Posterior cingulate gyrus (tissue), 11 donors: ENCODE data around the gene MAD1L1.

Source experiments
- DNase-seq, 10 donors: peaks; one replicate each; pipeline versions ENCODE4 v3.0.0 to v3.0.0-alpha.2; 2020 to 2021; ENCODE audit warnings: mixed read lengths in 3 of 10
- intact Hi-C: fragments of 100-400 bp; cut with DNase I; formaldehyde crosslinking; loops from one replicate; pipeline ENCODE4 v1.15.1; 2023

MAD1L1 gene

GRCh38 chr7:2220954-2221353 lies 11.8 kb downstream of the MAD1L1 start:
- DNase-seq: no peak
- intact Hi-C loops: no loop called here

- DNase-seq: no peak
- intact Hi-C loops: no loop called here
Observed at GRCh38 chr7:2220506-2220905, 12.2 kb downstream of the MAD1L1 start.

GRCh38 chr7:2220030-2220429 lies 12.7 kb downstream of the MAD1L1 start:
- intact Hi-C loops: no loop called here
- DNase-seq: no peak

DNA sequence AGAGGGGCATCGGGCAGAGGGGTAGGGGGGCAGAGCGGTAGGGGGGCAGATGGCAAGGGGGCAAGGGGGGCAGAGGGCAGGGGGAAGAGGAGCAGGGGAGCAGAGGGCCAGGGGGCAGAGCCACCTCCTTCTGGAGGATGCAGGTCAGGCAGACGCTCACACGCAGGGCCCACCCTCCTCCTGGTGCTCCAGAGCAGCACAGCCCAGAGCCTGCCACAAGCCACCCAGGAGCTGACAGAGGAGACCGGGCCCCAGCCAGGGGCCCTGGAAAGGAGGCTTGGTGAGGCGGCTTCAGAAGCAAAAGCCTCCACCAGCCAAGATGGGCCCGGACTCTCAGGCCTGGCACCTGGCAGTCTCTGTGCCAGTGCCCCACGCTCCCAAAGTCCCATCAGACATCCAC lies 13.1 kb downstream of the MAD1L1 start:
- no peak for DNase-seq
- intact Hi-C loops: no loop called here

DNA sequence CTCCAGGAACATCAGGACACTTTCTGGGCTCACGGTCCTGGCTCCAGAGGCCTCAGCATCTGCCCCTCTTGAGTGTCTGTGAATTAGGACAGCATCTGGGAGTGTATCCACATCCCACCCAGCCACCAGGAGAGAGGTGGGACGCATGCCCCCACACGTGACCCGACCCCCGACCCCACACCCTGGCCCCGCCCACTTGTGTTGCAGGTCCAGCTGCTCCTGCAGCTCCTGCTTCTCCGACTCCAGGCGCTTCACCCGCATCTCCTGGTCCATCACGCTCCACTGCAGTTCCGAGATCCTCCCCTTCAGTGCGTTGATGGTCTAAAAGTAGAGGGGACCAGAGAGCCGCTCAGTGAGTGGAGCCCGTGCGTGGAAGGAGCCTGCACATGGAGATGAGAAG lies 13.6 kb downstream of the MAD1L1 start:
- peak in 1 of 10 donors; percentile 64 for DNase-seq
- intact Hi-C loops: no loop called here

DNA sequence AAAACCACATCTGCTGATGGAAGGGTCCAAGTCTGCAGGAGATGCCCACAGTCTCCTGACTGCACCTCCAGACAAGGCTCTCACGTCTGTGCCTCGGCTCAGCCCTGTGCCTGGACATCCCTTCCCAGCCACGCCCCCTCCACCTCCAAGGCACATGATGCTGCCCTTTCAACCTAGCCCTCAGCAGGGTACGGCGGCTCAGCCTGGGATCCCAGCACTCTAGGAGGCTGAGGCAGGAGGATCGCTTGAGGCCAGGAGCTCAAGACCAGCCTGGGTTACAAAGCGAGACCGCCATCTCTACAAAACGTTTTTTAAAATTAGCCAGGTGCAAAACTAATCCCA lies 14.3 kb downstream of the MAD1L1 start:
- DNase-seq: peak in 1 of 10 donors; percentile 76
- intact Hi-C loops: no loop called here

- intact Hi-C loops: no loop called here
- peak in 1 of 10 donors; percentile 50 for DNase-seq
Observed at GRCh38 chr7:2217716-2218443, 14.9 kb downstream of the MAD1L1 start.

DNA sequence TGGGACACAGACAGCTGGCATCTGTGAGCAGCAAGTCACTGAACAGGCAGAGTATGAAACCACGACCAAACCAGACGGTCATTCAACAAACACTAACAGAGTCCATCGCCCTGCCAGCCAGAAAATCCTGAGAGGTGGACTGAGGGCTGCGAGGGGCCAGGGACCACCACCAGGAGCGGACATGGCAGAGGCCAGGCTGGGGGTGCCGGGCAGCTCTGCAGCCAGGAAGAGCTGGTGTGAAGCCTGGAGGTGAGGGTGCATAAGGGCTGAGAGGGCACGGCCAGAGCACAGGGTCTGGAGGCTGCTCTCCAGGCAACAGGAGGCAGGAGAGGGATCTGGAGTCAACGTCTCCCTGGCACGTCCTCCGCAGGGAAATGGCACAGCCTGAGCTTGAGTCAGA lies 15.5 kb downstream of the MAD1L1 start:
- DNase-seq: peak in 2 of 10 donors; percentile 23 to 52
- intact Hi-C loops: no loop called here

DNA sequence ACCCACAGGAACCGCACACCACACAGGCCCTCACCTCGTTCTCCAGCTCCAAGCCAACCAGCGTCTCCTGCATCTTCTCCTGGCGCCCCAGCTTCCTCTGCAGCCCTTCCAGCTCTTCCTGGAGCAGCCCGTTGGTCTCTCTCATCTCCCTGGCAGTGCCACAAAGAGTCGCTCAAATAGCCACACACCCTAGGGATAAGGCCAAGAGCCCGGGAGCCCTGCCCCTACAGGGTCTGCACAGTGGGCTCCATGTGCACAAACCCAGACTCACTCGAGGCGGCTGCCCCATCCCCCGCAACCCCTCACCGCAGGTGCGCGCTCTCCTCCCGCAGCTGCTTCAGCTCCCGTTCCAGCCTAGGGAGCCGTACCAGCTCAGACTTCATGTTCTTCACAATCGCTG lies 16.9 kb downstream of the MAD1L1 start:
- intact Hi-C loops: no loop called here

DNA sequence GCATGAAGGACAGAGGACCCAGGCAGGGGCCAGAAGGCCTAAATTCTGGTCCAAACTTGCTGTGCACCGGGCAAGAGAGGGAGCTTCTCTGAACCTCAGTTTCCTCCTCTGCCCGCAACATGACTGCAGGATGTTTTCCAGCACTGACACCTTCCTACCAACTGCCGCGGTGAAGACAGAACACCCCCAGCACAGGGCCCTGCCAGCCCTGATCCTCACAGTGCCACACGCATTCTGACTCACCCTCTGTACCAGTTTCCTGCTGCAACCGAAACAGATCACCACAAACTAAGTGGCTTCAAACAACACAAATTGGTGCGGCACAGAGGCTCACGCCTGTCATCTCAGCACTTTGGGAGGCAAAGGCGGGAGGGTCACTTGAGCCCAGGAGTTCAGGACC lies 18.1 kb downstream of the MAD1L1 start:
- intact Hi-C loops: no loop called here
- peak in 4 of 10 donors; percentile 51 to 88 (median 81) for DNase-seq

More for the DNA sequence above, 16.9 kb downstream of the MAD1L1 start:
- peak in 1 of 10 donors; percentile 59 for DNase-seq

DNA sequence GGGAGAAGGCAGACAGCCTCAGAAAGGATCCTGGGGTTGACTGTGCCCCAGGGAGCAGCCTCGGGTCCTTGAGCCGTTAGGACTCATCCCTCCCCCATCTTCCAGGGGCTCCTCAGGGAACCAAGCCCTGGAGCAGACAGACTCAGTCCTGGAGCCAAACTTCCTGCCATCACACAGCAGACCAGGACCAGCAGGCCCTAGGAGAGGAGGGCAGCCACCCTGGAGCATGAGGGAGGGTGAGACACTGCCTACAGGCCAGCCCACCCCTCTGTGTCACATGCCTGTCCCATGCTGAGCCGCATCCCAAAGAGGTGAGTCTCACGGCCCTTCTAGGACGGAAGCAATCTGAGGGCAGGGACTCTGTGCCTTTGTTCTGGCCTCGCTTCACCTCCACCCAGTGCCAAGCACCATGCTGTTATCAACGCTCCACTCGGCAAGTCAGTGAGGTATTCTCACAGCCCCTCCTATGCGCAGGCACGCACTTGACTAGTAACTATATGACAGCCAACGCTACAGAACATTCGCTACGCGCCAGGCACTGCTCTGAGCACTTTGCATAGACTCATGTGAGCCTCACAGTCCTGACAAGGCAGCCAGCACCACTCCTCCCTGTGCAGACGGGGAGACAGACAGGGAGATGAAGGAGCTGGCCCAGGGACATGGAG lies 19.1 kb downstream of the MAD1L1 start:
- DNase-seq: peak in 4 of 10 donors; percentile 25 to 71 (median 56)
- intact Hi-C loops: no loop called here

DNA sequence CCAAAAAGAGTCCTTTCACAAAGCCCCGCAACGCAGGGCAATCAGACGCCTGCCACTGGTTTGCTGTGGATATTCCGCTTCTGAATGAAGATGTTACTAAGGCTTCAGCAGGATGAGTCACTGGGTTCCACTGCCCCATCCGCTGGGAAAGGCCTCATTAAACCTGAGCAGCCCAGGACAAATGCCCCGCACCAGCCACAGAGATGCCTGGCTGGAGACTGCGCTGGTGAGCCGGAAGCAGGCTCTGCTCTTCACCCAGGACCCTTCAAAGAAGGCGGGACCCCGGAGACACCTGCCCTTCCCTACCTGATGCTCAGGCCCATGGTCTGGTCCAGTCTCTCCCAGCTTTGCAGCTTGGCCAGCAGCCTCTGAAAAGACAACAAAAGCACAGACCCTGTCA lies 19.8 kb downstream of the MAD1L1 start:
- intact Hi-C loops: no loop called here

GRCh38 chr7:2211926-2212325 lies 20.8 kb downstream of the MAD1L1 start:
- peak in 4 of 10 donors; percentile 25 to 72 (median 61) for DNase-seq
- intact Hi-C loops: no loop called here

More for the DNA sequence above, 19.8 kb downstream of the MAD1L1 start:
- DNase-seq: peak in 3 of 10 donors; percentile 20 to 62 (median 54)

DNA sequence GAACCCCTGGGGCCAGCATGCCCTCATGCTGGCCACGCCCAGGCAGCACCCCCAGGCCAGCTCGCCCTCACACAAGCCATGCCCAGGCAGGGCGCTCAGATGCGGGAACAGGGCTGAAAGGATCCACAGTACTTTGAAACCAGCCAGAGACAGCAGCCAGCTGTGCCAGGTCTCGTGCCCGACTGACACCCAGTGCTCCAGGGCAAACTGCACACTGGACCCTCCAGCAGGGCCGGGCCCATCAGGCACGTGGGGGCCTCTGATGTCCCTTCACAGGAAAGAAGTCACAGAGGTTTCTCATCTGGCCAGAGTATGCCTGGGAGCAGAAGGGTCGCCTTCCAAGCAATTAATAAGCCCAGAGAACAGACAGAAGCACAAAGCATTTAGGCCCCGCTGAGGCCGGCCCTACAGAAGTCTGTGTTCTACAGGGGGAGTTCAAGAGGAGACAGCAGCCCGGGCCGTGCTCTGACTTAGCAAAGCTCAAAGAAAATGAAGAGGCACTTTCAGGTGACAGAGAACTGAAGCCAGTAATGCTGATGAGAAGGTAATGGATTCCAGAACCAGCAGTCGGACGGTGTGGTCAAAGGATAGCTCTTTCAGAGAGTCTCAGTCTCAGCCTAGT lies 21.4 kb downstream of the MAD1L1 start:
- DNase-seq: peak in 4 of 10 donors; percentile 17 to 78 (median 60)
- intact Hi-C loops: no loop called here

- peak in 3 of 10 donors; percentile 26 to 79 (median 55) for DNase-seq
- intact Hi-C loops: no loop called here
Observed at GRCh38 chr7:2210551-2211258, 22.0 kb downstream of the MAD1L1 start.

DNA sequence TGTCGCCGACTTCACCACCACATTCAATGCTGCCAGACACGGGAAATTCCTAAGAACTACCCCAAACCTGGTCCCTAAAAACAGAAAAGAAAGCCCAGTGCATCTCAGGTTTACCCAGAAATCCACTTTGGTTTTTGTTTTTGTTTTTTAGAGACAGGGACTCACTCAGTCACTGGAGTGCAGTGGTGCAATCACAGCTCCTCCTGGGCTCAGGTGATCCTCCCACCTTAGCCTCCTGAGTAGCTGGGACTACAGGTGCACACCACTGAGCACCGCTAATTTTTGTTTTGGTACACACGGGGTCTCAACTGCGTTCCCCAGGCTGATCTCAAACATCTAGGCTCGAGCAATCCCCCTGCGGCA lies 22.8 kb downstream of the MAD1L1 start:
- intact Hi-C loops: loop anchor here (1.0 to 2.0 kb wide), 2 partner anchors 545 to 631 kb away; no protein-coding TSS in a partner anchor
- peak in 1 of 10 donors; percentile 27 for DNase-seq

DNA sequence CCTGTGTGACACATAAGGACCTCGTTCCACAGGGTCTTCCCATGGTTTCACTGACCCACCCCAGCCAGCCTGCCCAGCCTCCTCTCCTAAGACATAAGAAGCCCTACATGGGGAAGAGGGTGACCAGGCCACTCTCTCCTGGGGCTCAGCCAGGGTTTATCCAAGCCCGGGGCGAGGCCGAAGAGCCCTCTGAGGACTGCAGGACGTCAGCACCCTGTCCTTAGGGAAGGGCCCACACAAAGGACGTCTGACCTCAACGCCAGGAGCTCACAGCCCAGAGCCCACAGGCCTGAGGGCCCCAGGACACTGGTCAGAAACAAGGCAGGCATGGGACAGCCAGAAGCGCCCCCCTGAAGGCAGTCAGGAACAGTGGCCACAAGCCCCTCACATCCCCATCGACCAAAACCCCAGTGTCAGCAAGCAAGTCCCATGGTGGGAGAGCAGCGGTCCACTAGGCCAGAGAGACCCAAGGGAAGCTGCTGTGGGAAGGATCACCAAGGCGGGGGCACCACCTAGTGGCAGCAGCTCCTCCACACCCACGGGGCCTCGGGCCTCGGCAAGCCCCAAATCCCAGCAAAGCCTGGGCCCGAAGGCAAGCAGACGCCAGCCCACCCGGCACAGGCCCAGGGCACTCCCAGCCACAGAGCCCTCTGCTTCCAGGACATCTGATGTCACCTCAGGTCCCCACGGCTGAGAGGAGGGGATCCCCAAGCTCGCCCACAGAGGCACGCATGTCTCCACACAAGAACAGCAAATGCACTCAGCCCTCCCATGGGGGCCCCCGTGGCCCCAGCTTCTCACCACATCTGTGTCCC lies 23.4 kb downstream of the MAD1L1 start:
- intact Hi-C loops: loop anchor here (1.0 to 2.0 kb wide), 2 partner anchors 545 to 630 kb away; no protein-coding TSS in a partner anchor
- peak; percentile 68 to 98 (median 86) for DNase-seq

DNA sequence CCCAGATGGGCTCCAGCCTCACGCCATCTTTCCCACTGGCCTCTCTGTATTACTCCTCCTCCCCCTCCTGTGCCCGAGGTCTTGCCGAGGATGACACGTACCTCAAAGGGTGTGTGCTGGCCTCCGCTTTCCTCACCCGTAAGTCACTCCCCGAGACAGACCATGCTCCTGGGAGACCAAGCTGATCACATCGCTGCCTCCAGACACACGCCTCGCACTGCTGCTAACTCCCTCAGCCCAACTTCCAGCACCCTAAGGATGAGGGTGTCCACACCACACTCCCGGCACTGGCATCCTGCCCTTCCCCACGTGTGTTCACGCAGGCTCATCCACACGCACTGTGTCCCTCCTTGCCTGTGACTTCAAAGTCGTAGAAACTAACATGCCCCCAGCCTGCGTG lies 24.0 kb downstream of the MAD1L1 start:
- intact Hi-C loops: loop anchor here (1.0 to 2.0 kb wide), 2 partner anchors 544 to 629 kb away; no protein-coding TSS in a partner anchor

DNA sequence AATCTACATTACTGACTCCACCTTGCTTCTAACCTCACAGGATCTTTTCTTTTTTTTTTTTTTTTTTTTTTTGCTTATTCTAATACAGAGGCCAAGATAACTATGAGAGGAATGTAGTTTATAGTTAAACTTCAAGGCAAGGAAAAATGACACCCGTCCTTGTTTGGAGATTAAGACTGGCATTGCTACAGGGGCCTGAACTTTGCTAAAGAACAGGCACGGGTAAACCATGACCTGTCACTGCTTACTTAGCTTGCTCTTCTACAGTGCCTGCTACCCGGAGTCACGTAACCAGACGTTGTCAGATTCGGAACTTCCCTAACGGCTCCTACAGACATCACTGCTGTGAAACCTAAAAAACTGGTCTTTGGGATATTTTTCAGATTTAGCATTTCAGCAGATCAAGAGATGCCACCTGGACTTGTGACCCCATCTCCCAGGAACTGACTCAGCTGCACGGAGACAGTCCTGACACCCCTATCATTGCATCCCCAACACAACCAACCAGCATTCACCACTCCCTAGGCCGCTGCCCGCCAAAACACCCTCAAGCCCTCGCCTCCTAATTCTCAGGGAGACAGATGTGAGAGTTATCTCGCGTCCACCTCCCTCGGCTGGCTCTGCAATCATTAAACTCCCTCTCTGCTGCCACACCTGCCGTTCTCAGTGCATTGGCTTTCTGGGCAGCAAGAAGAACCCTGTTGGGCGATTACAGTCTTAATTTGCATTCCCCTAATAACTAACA lies 27.5 kb downstream of the MAD1L1 start:
- DNase-seq: peak in 3 of 10 donors; percentile 17 to 54 (median 42)
- intact Hi-C loops: no loop called here

More for the DNA sequence above, 24.0 kb downstream of the MAD1L1 start:
- DNase-seq: peak in 3 of 10 donors; percentile 44 to 57 (median 49)
